Natural killer cell (primary cell): ENCODE data around the gene BOC. TPM values are rescaled to one million over a fixed set of nuclear protein-coding genes. Genes with fewer than 3 reads are reported as not detected.
A peak's percentile ranks its signal among the peaks of the same experiment; 100 is the strongest.

Experiments
- ATAC-seq, 3 donors: fragments of 150-1000 bp in 2 of 3; fragments of 200-7000 bp in 1 of 3; cut with Tn5 transposase; 1 replicate in 1 of 3; 2 replicates in 2 of 3; pipeline ENCODE4 v1.10.0; 2021; ENCODE audit warnings: mild to moderate bottlenecking in 2 of 3, moderate library complexity in 2 of 3
- DNase-seq, 2 donors: peaks; one replicate each; pipeline versions ENCODE4 v3.0.0 to v3.0.0-alpha.2; 2013 to 2021; ENCODE audit warnings: mixed read lengths in 1 of 2
- H3K27ac ChIP-seq: one replicate; pipeline ENCODE4 v1.5.1; 2013; ENCODE audit warnings: mild to moderate bottlenecking, low read length
- H3K27me3 ChIP-seq: one replicate; pipeline ENCODE4 v1.6.1; 2013; ENCODE audit warnings: low read length; ENCODE audit not compliant: control insufficient read depth, insufficient read depth
- H3K36me3 ChIP-seq: one replicate; pipeline ENCODE4 v1.6.1; 2013; ENCODE audit warnings: low read length; ENCODE audit not compliant: control insufficient read depth, insufficient read depth
- H3K4me1 ChIP-seq: one replicate; pipeline ENCODE4 v1.6.1; 2013; ENCODE audit warnings: low read length; ENCODE audit not compliant: control insufficient read depth, insufficient read depth
- H3K4me3 ChIP-seq: one replicate; pipeline ENCODE4 v1.5.1; 2013; ENCODE audit warnings: low read length
- H3K9me3 ChIP-seq: one replicate; pipeline ENCODE4 v1.6.1; 2013; ENCODE audit warnings: low read length; ENCODE audit not compliant: control insufficient read depth, insufficient read depth
- H3K27ac Mint-ChIP-seq, 2 donors: one replicate each; pipeline ENCODE4 v1.8.0; 2022; ENCODE audit warnings: mild to moderate bottlenecking in 2 of 2, mixed read lengths in 2 of 2, moderate library complexity in 1 of 2
- H3K27me3 Mint-ChIP-seq, 2 donors: one replicate each; pipeline ENCODE4 v1.8.0; 2022; ENCODE audit warnings: low read depth in 2 of 2, mixed read lengths in 2 of 2
- H3K36me3 Mint-ChIP-seq: one replicate; pipeline ENCODE4 v1.8.0; 2022; ENCODE audit warnings: mixed read lengths
- H3K4me1 Mint-ChIP-seq, 2 donors: one replicate each; pipeline ENCODE4 v1.8.0; 2022; ENCODE audit warnings: mixed read lengths in 2 of 2
- H3K4me3 Mint-ChIP-seq: one replicate; pipeline ENCODE4 v1.8.0; 2022; ENCODE audit warnings: mild to moderate bottlenecking, moderate library complexity, mixed read lengths
- H3K9me3 Mint-ChIP-seq, 2 donors: one replicate each; pipeline ENCODE4 v1.8.0; 2022; ENCODE audit warnings: mixed read lengths in 2 of 2
- CTCF ChIP-seq: fragments of 200-600 bp; IDR thresholded peaks from one replicate; pipeline ENCODE4 v1.8.0; 2022; ENCODE audit warnings: antibody characterized with exemption
- WGBS: methylation state at CpG from one replicate; pipeline ENCODE4 v1.1.7; 2013; ENCODE audit warnings: missing lambda C conversion rate; ENCODE audit not compliant: insufficient coverage; 5-methylcytosine and 5-hydroxymethylcytosine counted together
- intact Hi-C: fragments of 100-400 bp; cut with micrococcal nuclease; formaldehyde crosslinking; loops from one replicate; pipeline ENCODE4 v1.14.2; 2022
- total RNA-seq, 4 donors: library from RNA; stranded (reverse); fragments of 120-200 nt in 1 of 4; gene quantifications; one replicate each; pipeline versions ENCODE4 v1.2.3 to v1.2.4, GENCODE V29; 2013 to 2022

The BOC gene
- total RNA-seq, 3 donors from 2014 or later (not counting 1 experiment from before 2014, with no cell fraction given), result 0.10 TPM; not detected in 2

GRCh38 chr3:113220721-113221120, 9.4 kb downstream of the BOC start:
- no peak overlapping the region for H3K27ac Mint-ChIP-seq
- H3K4me3 Mint-ChIP-seq, result no peak overlapping the region
- 84% methylated on average over 5 of the region's 5 CpGs for WGBS
- Histone ChIP-seq H3K36me3 (no peaks in the 10 kb centered on the region), H3K4me3 (no peak overlapping the region), H3K9me3 (no peaks in the 10 kb centered on the region), H3K4me1 (peaks cover 12% of the 10 kb centered on the region), H3K27ac (no peak overlapping the region), H3K27me3 (peaks cover 4% of the 10 kb centered on the region)
- TF ChIP-seq CTCF, result no peak
- H3K27me3 Mint-ChIP-seq, result peaks cover 53 to 91% of the 10 kb centered on the region in 2 donors
- H3K9me3 Mint-ChIP-seq, result no peaks in the 10 kb centered on the region
- ATAC-seq (no peak), DNase-seq (no peak)
- no peaks in the 10 kb centered on the region for H3K36me3 Mint-ChIP-seq
- H3K4me1 Mint-ChIP-seq, result peaks cover 27 to 29% of the 10 kb centered on the region in 2 donors
- intact Hi-C loops, result no loop called here

GRCh38 chr3:113221721-113222257, 10.4 kb downstream of the BOC start:
- Histone ChIP-seq H3K36me3 (no peaks in the 10 kb centered on the region), H3K4me3 (no peak overlapping the region), H3K4me1 (peaks cover 12% of the 10 kb centered on the region), H3K27ac (no peak overlapping the region), H3K9me3 (no peaks in the 10 kb centered on the region), H3K27me3 (peaks cover 4% of the 10 kb centered on the region)
- ATAC-seq (no peak), DNase-seq (no peak)
- Mint-ChIP-seq H3K27ac (no peak overlapping the region), H3K4me1 (peaks cover 27 to 29% of the 10 kb centered on the region in 2 donors), H3K27me3 (peaks cover 52 to 91% of the 10 kb centered on the region in 2 donors), H3K4me3 (no peak overlapping the region), H3K36me3 (no peaks in the 10 kb centered on the region), H3K9me3 (no peaks in the 10 kb centered on the region)
- intact Hi-C loops, result no loop called here
- WGBS, result 75% methylated on average over 2 of the region's 2 CpGs
- no peak for TF ChIP-seq CTCF

DNA sequence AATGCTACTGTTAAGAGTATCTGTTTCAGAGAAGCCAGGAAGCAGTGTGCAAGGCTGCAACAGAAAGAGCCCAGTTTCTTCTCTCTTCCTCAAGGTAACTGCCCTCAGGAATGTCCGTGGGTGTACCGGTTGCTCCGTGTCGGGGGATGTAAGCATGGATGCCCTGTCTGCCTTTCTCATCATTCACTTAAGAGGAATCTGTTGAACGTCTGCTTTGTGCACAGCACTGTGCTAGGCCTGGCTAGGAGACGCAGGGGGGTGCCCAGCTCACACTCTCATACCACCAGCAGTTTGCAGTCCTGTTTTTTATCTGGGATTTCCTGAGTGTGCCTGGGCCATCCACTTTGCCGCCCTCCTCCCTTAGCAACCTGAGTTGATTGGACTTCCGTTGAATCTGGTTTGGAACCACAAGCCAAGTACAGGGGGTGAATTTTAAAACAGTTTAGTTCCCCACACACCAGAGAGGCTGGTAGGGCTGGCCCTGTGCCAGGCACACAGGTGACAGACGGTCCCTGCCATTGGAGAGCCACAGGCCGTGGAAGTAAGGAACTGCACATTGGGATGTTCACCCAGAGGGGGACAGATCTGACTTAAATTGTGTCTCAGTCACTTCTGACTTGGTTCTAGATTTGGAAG, 11.2 kb downstream of the BOC start:
- peaks cover 12% of the 10 kb centered on the region for H3K4me1 ChIP-seq
- intact Hi-C loops, result no loop called here
- H3K36me3 ChIP-seq, result no peaks in the 10 kb centered on the region
- H3K4me1 Mint-ChIP-seq, result peaks cover 27 to 29% of the 10 kb centered on the region in 2 donors
- ATAC-seq (peak in 1 of 3 donors; percentile 20), DNase-seq (no peak)
- no peak for TF ChIP-seq CTCF
- no peak overlapping the region for H3K4me3 Mint-ChIP-seq
- H3K27ac ChIP-seq, result no peak overlapping the region
- H3K27ac Mint-ChIP-seq, result no peak overlapping the region
- H3K4me3 ChIP-seq, result no peak overlapping the region
- no peaks in the 10 kb centered on the region for H3K9me3 Mint-ChIP-seq
- H3K9me3 ChIP-seq, result no peaks in the 10 kb centered on the region
- no peaks in the 10 kb centered on the region for H3K36me3 Mint-ChIP-seq
- WGBS, result 42% methylated on average over 10 of the region's 10 CpGs
- H3K27me3 ChIP-seq, result peaks cover 4% of the 10 kb centered on the region
- peaks cover 52 to 88% of the 10 kb centered on the region in 2 donors for H3K27me3 Mint-ChIP-seq
